ENCODE data around the gene AGPAT3. TPM values are rescaled to one million over a fixed set of nuclear protein-coding genes. Genes with fewer than 3 reads are reported as not detected.
A peak's percentile ranks its signal among the peaks of the same experiment; 100 is the strongest.

Gene AGPAT3
- total RNA-seq, 5 donors from 2014 or later (not counting 1 experiment from before 2014, with no cell fraction given): 48.4 to 77.2 (median 65.1) TPM

DNA sequence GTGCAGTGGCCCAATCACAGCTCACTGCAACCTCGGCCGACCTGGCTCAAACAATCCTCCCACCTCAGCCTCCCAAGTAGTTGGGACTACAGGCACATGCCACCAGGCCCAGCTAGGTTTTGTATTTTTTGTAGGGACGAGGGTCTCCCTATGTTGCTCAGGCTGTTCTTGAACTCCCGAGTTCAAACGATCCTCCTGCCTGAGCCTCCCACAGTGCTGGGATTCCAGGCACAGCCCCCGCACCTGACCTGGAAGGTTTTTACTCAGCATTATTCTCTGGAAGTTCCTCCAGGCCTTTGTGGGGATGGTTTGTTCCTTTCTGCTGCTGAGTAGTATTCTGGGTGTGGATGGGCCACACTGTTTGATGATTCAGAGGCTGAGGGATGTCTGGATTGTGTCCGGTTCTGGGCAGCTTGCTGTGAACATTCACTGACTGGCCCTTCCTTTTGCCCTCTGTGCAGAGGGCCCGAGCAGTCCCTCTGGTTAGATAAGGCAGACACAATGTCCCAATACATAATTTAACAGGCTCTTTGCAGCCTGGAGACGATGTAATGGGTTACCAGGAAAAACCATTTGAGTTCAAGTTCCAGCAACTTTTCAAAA lies 141.1 kb downstream of the AGPAT3 start:
- ChIA-PET POLR2A (no interaction called here), CTCF (no interaction called here)
- Mint-ChIP-seq H3K4me3 (no peak overlapping the region), H3K36me3 (no peaks in the 10 kb centered on the region), H3K9me3 (no peaks in the 10 kb centered on the region), H3K27me3 (no peaks in the 10 kb centered on the region), H3K4me1 (peaks cover 6 to 12% (median 10%) of the 10 kb centered on the region in 3 donors), H3K27ac (no peak overlapping the region)
- WGBS (ENCODE audit: insufficient coverage): 81% methylated on average over 5 of the region's 9 CpGs
- ATAC-seq (replicated peaks in 1 of 4) (no peak), DNase-seq (no peak)
- H3K4me3 ChIP-seq (ENCODE audit: control insufficient read depth in 1 of 2, extremely low read depth in 1 of 2, low read length in 1 of 2): no peak overlapping the region
- H3K9me3 ChIP-seq: no peaks in the 10 kb centered on the region
- no peak overlapping the region for H3K27ac ChIP-seq (ENCODE audit: low read length)
- peaks cover 0 to 2% of the 10 kb centered on the region in 2 experiments for H3K4me1 ChIP-seq (ENCODE audit: control insufficient read depth in 1 of 2, extremely low read depth in 1 of 2, insufficient read depth in 2 of 2, low read length in 2 of 2)
- peaks cover 0 to 7% of the 10 kb centered on the region in 2 experiments for H3K27me3 ChIP-seq (replicated peaks in 1 of 2; ENCODE audit: control insufficient read depth in 2 of 2, extremely low read depth in 1 of 2, insufficient read depth in 2 of 2, low read length in 1 of 2)
- no peaks in the 10 kb centered on the region for H3K36me3 ChIP-seq (ENCODE audit: control insufficient read depth in 2 of 2, extremely low read depth in 1 of 2, insufficient read depth in 1 of 2, low read length in 1 of 2)

DNA sequence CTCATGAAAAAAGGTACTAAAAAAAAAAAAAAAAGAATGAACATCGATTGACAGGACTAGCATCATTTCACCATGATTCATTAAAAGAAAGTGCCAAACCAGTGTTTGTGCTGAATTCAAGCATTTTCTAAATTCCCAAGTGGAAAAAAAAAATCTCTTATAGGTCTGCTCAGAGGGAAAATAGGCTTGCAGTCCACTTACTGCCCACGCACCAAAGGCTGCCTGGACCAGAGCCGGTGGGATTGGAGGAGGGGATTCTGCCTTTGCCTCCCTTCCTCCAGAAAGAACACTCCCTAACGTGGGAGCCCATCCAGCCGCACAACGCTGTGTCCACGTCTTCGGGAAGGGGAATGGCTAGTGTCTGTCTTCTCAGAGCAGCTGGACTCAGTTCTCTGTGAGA lies 141.6 kb downstream of the AGPAT3 start:
- Mint-ChIP-seq H3K27me3 (no peaks in the 10 kb centered on the region), H3K9me3 (no peaks in the 10 kb centered on the region), H3K4me3 (no peak overlapping the region), H3K4me1 (peaks cover 8 to 16% (median 14%) of the 10 kb centered on the region in 3 donors), H3K36me3 (no peaks in the 10 kb centered on the region), H3K27ac (no peak overlapping the region)
- ATAC-seq (replicated peaks in 1 of 4): no peak
- Histone ChIP-seq H3K4me3 (ENCODE audit: control insufficient read depth in 1 of 2, extremely low read depth in 1 of 2, low read length in 1 of 2) (no peak overlapping the region), H3K27ac (ENCODE audit: low read length) (no peak overlapping the region), H3K36me3 (ENCODE audit: control insufficient read depth in 2 of 2, extremely low read depth in 1 of 2, insufficient read depth in 1 of 2, low read length in 1 of 2) (no peaks in the 10 kb centered on the region), H3K27me3 (replicated peaks in 1 of 2; ENCODE audit: control insufficient read depth in 2 of 2, extremely low read depth in 1 of 2, insufficient read depth in 2 of 2, low read length in 1 of 2) (peaks cover 0 to 2% of the 10 kb centered on the region in 2 experiments), H3K9me3 (no peaks in the 10 kb centered on the region), H3K4me1 (ENCODE audit: control insufficient read depth in 1 of 2, extremely low read depth in 1 of 2, insufficient read depth in 2 of 2, low read length in 2 of 2) (peaks cover 0 to 7% of the 10 kb centered on the region in 2 experiments)
- 94% methylated on average over 4 of the region's 8 CpGs for WGBS (ENCODE audit: insufficient coverage)
- no peak for DNase-seq
- POLR2A ChIA-PET: no interaction called here
- CTCF ChIA-PET: no interaction called here

DNA sequence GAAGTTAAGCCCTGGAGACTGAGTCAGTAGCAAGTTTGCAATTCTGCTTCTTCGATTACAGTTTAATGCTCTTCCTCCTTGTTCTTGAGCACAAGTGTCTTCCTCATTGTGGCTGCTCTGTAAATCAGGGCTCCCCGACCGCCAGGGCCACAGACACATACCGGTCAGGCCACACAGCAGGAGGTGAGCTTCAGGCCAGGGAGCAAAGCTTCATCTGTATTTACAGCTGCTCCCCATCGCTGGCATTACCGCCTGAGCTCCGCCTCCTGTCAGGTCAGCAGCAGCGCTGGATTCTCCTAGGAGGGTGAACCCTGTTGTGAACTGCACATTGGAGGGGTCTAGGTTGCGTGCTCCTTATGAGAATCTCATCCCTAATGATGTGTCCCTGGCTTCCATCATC lies 145.4 kb downstream of the AGPAT3 start:
- peak overlapping the region in 1 of 2 donors; percentile 52 for H3K27ac Mint-ChIP-seq
- CTCF ChIA-PET: no interaction called here
- WGBS (ENCODE audit: insufficient coverage): 92% methylated on average over 7 of the region's 9 CpGs

DNA sequence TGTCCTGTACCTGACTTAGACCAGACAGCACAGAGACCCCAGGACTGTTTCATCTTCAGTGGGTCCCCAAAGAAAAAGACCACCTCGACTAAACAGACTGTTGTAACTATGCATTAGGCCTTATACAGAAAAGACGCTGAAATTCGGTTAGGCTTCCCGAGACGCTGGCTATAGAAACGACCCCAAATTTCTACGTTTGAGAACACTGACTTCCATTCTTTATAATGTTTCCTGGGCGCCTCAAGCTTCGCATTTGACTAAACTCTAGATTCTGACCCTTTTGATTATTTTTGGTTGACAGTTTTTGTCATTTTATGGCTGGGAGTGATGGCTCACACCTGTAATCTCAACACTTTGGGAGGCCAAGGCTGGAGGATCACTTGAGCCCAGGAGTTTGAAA lies 146.1 kb downstream of the AGPAT3 start:
- ATAC-seq (replicated peaks in 1 of 4) (no peak), DNase-seq (no peak)
- Histone ChIP-seq H3K4me3 (ENCODE audit: control insufficient read depth in 1 of 2, extremely low read depth in 1 of 2, low read length in 1 of 2) (peak overlapping the region in 1 of 2 donors; percentile 74), H3K9me3 (no peaks in the 10 kb centered on the region), H3K27me3 (replicated peaks in 1 of 2; ENCODE audit: control insufficient read depth in 2 of 2, extremely low read depth in 1 of 2, insufficient read depth in 2 of 2, low read length in 1 of 2) (no peaks in the 10 kb centered on the region), H3K27ac (ENCODE audit: low read length) (peak overlapping the region; percentile 62), H3K36me3 (ENCODE audit: control insufficient read depth in 2 of 2, extremely low read depth in 1 of 2, insufficient read depth in 1 of 2, low read length in 1 of 2) (no peaks in the 10 kb centered on the region), H3K4me1 (ENCODE audit: control insufficient read depth in 1 of 2, extremely low read depth in 1 of 2, insufficient read depth in 2 of 2, low read length in 2 of 2) (peaks cover 9 to 32% of the 10 kb centered on the region in 2 experiments)
- ChIA-PET CTCF (no interaction called here), POLR2A (interaction anchor here in 1 of 2 donors (0.6 kb wide), 1 partner anchor 46 kb away, joined by 12 read pairs; no protein-coding TSS in a partner anchor)
- peak overlapping the region; percentile 84 to 96 (median 87) for H3K4me3 Mint-ChIP-seq
- H3K27me3 Mint-ChIP-seq: no peaks in the 10 kb centered on the region
- 86% methylated on average over 6 of the region's 9 CpGs for WGBS (ENCODE audit: insufficient coverage)
- no peaks in the 10 kb centered on the region for H3K9me3 Mint-ChIP-seq
- H3K27ac Mint-ChIP-seq: peak overlapping the region; percentile 92 to 94
- peaks cover 38 to 48% (median 42%) of the 10 kb centered on the region in 3 donors for H3K4me1 Mint-ChIP-seq
- H3K36me3 Mint-ChIP-seq: no peaks in the 10 kb centered on the region

More for the DNA sequence above, 145.4 kb downstream of the AGPAT3 start:
- Mint-ChIP-seq H3K4me3 (peak overlapping the region; percentile 10 to 84 (median 42)), H3K9me3 (no peaks in the 10 kb centered on the region), H3K36me3 (no peaks in the 10 kb centered on the region), H3K4me1 (peaks cover 31 to 41% (median 35%) of the 10 kb centered on the region in 3 donors), H3K27me3 (no peaks in the 10 kb centered on the region)
- ATAC-seq (replicated peaks in 1 of 4): no peak
- H3K4me3 ChIP-seq (ENCODE audit: control insufficient read depth in 1 of 2, extremely low read depth in 1 of 2, low read length in 1 of 2): no peak overlapping the region
- no peaks in the 10 kb centered on the region for H3K36me3 ChIP-seq (ENCODE audit: control insufficient read depth in 2 of 2, extremely low read depth in 1 of 2, insufficient read depth in 1 of 2, low read length in 1 of 2)
- no peak for DNase-seq
- H3K9me3 ChIP-seq: no peaks in the 10 kb centered on the region
- no peak overlapping the region for H3K27ac ChIP-seq (ENCODE audit: low read length)
- peaks cover 9 to 28% of the 10 kb centered on the region in 2 experiments for H3K4me1 ChIP-seq (ENCODE audit: control insufficient read depth in 1 of 2, extremely low read depth in 1 of 2, insufficient read depth in 2 of 2, low read length in 2 of 2)
- POLR2A ChIA-PET: no interaction called here
- H3K27me3 ChIP-seq (replicated peaks in 1 of 2; ENCODE audit: control insufficient read depth in 2 of 2, extremely low read depth in 1 of 2, insufficient read depth in 2 of 2, low read length in 1 of 2): no peaks in the 10 kb centered on the region

DNA sequence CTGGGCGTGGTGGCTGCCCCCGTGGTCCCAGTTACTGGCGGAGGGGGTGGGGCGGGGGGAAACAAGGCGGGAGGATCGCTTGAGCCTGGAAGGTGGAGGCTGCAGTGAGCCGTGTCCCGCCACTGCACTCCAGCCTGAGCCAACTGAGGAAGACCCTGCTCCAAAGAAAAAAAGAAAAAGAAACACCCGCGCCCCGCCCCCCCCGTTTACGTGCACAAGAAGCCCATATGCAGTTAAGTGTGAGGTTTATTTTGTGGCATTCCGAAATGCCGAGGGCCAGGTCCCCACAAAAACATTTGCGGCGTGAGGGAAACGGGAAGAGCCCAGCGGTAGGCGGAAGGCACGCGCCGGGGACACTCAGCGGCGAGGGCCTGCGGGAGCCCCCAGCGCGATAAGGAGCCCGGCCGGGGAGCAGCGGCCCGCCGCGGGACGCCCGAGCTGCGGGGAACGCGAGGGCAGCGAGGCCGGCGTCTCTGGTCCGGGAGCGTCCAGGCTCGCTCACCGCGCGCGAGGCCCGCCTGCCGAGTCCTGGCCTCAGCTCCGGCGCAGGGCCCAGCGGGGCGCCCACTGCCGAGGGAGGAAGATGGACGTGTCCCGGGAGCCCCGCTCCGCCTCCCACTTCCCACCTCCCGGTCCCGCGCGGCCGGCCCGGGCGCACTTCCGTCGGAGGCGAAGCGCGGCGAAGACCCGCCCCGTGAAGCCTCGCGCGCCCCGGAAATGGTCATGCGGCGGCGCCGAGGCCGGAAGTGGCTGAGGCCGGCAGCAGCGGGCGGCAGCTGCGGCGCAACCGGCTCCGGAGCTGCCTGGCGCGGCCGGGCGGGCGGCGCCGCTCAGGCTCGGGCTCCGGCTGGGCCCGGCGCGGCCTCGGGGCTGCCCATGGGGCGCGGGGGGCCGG lies 146.8 kb downstream of the AGPAT3 start, which contains the start of gene TRAPPC10:
TSS of gene TRAPPC10 (plus strand) at position 731 of the 895 bp plus-strand sequence. CDS start 185 bp downstream, outside the sequence.
- Histone ChIP-seq H3K9me3 (no peaks in the 10 kb centered on the region), H3K4me1 (ENCODE audit: control insufficient read depth in 1 of 2, extremely low read depth in 1 of 2, insufficient read depth in 2 of 2, low read length in 2 of 2) (peaks cover 9 to 34% of the 10 kb centered on the region in 2 experiments), H3K36me3 (ENCODE audit: control insufficient read depth in 2 of 2, extremely low read depth in 1 of 2, insufficient read depth in 1 of 2, low read length in 1 of 2) (no peaks in the 10 kb centered on the region), H3K4me3 (ENCODE audit: control insufficient read depth in 1 of 2, extremely low read depth in 1 of 2, low read length in 1 of 2) (peak within 1 kb of the TSS; percentile 74 to 91), H3K27me3 (replicated peaks in 1 of 2; ENCODE audit: control insufficient read depth in 2 of 2, extremely low read depth in 1 of 2, insufficient read depth in 2 of 2, low read length in 1 of 2) (no peaks in the 10 kb centered on the region), H3K27ac (ENCODE audit: low read length) (peak within 1 kb of the TSS; percentile 81)
- H3K36me3 Mint-ChIP-seq: no peaks in the 10 kb centered on the region
- peak; percentile 29 to 88 (median 64) for DNase-seq
- CTCF ChIA-PET: no interaction called here
- no peaks in the 10 kb centered on the region for H3K27me3 Mint-ChIP-seq
- H3K27ac Mint-ChIP-seq: peak within 1 kb of the TSS; percentile 94 to 96
- peaks cover 44 to 52% (median 46%) of the 10 kb centered on the region in 3 donors for H3K4me1 Mint-ChIP-seq
- ATAC-seq (replicated peaks in 1 of 4): peak; percentile 72 to 79 (median 77)
- H3K9me3 Mint-ChIP-seq: no peaks in the 10 kb centered on the region
- POLR2A ChIA-PET: interaction anchor here in 1 of 2 donors (0.6 kb wide), 1 partner anchor 45 kb away, joined by 12 read pairs; no protein-coding TSS in a partner anchor
- H3K4me3 Mint-ChIP-seq: peak within 1 kb of the TSS; percentile 92 to 96 (median 92)
- under 1% methylated on average over 94 of the region's 107 CpGs for WGBS (ENCODE audit: insufficient coverage)

All from T-cell (primary cell).